DMS79 (cell line): ENCODE measurements around the gene HSFX4.
"Not testable (repeated sequence)": the region's sequence is repeated elsewhere in the genome, so short reads cannot be mapped to it uniquely, and the experiment has no call there.

ENCODE experiments used
- DNase-seq: peaks from one replicate; lab custom pipeline; 2025; lab: John Stamatoyannopoulos, UW

HSFX4 gene, protein sequence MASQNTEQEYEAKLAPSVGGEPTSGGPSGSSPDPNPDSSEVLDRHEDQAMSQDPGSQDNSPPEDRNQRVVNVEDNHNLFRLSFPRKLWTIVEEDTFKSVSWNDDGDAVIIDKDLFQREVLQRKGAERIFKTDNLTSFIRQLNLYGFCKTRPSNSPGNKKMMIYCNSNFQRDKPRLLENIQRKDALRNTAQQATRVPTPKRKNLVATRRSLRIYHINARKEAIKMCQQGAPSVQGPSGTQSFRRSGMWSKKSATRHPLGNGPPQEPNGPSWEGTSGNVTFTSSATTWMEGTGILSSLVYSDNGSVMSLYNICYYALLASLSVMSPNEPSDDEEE

DNA sequence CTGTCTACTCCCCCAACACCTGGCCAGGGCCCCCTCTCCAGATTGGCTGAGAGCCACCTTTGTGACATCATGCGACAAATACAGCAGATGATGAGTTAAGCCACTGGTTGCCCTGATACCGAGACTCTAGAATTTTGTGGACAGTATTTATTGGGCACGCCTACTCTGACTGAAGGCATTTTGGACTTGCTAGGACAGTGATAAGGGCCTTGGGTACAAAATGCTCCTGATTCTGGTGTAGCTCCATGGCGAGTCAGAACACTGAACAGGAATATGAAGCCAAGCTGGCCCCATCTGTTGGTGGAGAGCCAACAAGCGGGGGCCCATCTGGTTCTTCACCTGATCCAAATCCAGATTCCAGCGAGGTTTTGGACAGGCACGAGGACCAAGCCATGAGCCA lies at the start of gene HSFX4:
Gene HSFX4 (plus strand): TSS at position 174 of the 400 bp plus-strand sequence. CDS start 72 bp downstream, at position 246.
- not testable (repeated sequence) for DNase-seq

DNA sequence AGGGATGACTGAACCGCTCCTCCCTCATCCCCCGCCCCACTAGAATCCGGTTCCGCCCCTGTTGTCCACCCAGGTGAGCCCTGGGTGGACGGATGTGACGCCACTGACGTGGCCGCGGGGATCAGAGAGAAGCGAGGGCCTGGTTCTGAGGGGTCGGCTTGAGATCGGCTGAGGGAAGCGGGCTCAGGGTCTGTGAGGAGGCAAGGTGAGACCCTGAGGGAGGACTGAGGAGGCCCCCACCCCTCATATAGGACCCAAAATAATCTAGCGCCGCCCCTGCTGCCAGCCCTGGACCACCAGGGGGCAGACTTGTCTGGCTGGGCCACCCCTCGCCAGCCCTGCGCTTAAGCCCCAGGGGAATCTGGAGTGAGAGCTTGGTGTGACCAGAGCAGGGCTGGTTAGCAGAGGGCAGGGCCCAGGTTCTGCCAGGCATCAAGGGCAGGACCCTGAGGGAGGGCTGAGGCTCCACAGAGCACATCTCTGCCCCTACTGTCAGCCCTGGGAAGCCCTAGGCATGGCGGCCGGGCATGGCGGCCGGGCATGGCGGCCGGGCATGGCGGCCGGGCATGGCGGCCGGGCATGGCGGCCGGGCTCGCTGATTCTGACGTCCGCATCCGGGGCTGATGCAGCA lies 48.2 kb upstream of the HSFX4 start, which contains the start of gene MAGEA8:
Gene MAGEA8 (plus strand): TSS at position 103 of the 631 bp plus-strand sequence. CDS start 3,090 bp downstream, outside the sequence.
- no peak for DNase-seq

DNA sequence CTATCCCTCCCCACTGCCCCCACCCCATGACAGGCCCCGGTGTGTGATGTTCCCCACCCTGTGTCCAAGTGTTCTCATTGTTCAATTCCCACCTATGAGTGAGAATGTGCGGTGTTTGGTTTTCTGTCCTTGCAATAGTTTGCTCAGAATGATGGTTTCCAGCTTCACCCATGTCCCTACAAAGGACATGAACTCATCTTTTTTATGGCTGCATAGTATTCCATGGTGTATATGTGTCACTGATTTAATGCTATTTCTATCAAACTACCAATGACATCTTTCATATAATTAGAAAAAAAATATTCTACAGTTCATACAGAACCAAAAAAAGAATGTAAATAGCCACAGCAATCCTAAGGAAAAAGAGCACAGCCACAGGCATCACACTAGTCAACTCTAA lies 38.5 kb upstream of the HSFX4 start:
- DNase-seq: not testable (repeated sequence)

DNA sequence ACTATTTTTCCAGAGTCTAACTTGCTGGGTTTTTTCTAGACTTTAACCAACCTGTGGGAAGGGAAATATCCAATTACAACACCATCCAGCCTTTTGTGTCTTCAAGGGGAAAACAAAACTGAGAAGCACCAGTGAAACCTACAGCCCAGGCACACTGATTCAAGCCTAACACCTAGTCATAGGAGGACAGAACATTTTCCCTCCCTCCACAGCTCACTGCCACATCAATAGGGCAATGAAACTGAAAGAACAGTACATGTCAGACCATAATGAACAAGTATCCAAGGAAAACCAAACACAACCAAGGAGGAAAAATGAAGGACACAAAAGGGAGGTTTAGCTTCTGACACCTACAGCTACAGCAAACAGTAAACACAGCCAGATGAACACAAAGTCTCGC lies 30.8 kb upstream of the HSFX4 start:
- DNase-seq: no peak

DNA sequence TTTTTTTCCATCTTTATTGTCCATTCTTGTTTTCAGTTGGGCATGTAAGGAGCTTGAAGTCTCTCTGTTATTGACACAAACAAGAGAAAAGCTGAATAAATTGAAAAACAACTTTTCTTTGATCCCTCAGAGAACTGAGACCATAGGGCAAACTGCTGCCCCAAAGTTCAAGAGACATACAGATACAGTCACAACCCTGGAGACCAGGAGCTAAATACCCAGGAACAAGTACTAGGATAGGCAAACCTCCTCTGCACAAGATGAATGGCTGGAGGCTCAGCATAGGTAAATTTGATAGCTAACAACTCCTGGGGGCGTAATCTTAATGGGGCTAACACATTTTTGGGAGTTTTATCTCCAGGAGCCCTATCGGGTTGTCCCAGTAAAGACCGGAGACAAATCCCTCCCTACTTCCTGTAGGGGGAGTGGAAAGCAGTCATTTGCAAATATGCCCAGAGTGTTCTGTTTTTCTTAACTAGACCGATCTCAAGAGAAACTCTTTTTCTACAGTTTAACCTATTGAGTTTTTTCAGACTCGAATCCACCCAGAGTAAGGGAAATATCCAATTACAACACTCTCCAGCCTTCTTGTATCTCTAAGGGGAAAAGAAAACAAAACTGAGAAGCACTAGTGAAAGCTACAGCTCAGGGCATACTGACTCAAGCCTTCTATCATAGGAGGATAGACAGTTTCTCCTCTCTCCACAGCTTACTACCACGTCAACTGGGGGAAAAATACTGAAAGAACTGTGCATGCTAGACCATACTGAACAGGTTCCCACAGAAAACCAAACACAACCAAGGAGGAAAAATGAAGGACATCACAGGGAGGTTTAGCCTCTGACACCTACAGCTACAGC lies 25.3 kb upstream of the HSFX4 start:
- no peak for DNase-seq

DNA sequence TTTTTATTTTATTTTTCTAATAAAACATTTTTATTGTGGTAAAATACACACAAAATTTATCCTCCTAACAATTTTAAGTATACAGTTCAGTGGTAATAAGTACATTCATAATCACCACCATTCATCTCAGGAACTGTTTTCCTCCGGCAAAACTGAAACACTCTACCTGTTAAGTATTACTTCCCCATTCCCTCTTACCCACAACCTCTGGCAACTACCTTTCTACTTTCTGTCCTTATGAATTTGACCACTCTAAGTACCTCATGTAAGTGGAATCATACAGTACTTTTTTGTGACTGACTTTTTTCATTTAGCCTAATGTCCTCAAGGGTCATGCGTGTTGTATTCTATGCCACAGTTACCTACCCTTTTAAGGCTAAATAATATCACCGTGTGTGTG lies 21.1 kb upstream of the HSFX4 start:
- DNase-seq: no peak

DNA sequence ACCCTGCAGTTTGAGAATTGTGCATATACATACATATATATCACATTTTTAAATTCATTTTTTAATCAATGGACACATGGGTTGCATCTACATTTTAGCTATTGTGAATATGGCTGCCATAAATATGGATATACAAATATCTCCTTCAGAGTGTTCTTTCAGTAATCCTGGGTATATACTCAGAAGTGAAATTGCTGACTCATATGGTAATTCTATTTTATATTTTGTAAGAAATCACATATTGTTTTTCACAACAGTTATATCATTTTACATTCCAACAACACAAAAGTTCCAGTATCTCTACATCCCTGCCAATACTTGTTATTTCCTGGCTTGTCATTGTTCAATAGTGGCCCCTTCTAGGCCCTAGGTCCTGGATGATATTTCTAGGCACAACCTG lies 20.6 kb upstream of the HSFX4 start:
- no peak for DNase-seq

DNA sequence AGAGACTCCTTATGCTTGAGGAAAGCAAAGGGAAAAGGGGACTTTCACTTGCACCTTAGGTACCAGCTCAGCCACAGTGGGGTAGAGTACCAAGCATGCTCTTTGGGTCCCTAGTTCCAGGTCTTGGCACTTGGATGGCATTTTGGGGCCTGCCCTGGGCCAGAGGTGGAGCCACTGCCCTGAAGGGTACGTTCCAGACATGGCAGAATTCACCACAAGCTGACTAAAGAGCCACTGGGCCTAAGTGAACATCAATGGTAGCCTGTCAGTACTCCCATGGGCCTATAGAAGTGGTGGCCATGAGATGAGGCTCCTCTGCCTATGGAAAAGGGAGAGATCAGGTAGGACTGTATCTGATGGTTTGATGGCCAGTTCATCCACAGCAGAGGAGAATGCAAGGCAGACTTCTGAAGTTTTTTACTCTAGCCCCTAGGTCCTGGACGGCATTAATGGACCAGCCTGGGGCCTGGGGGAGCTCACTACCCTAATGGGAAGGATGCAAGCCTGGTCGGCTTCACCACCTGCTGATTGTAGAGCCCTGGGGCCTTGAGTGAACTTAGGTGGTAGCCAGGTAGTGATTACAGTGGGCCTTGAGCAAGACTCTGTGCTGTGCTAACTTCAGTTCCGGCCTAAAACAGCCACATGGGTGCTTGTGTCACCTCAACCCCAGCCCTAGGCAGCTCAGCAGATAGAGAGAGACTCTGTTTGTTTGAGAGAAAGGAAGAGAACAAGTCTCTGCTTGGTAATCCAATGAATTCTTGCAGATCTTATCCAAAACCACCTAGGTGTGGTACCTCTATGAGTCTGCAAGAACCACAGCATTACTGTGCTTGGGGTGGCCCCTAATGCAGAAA lies 19.8 kb upstream of the HSFX4 start:
- DNase-seq: no peak

DNA sequence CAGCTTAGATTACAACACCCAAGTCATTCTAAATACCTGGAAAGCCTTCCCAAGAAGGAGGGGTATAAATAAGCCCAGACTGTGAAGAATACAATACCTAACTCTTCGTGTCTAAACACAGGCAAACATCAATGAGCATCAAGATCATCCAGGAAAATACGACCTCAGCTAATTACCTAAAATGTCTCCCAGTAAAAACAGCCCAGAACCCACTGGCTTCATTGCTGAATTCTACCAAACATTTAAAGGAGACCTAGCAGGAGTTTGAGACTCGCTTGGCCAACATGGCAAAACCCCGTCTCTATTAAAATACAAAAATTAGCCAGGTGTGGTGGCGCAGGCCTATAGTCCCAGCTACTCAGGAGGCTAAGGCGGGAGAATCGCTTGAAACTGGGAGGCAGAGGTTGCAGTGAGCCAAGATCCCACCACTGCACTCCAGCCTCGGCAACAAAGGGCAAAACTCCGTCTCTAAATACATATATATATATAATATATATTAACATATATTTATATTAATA lies 19.1 kb upstream of the HSFX4 start:
- no peak for DNase-seq

DNA sequence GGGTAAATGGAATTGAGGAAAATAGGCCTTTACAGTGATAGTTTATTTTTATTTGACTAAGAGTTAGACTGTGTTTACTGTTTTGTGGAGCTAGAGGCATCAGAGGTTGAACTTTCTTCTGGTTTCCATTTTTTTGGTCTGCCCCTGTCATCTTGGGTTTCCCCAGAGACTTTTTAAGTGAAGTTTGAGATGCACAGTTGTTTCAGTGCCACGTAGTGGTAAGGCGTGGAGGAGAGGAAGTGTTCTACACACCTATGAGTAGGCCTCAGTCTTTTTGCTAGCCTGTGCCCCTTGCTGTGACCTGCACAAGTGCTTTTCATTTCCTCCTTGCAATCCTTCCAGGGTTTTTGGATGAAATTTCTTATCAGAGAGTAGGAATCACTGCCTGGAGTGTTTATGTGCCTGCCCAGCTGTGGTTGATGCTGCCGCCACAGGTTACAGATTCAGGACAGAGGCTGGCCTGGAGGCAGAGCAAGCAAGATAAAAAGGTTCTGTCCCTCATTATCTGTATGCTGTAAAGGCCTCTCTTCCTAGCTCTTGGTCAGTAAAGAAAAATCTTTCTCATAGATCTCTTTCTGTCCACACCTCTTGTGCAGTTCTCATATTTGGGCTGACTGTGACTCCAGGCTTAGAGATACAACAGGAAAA lies 12.5 kb upstream of the HSFX4 start:
- no peak for DNase-seq

DNA sequence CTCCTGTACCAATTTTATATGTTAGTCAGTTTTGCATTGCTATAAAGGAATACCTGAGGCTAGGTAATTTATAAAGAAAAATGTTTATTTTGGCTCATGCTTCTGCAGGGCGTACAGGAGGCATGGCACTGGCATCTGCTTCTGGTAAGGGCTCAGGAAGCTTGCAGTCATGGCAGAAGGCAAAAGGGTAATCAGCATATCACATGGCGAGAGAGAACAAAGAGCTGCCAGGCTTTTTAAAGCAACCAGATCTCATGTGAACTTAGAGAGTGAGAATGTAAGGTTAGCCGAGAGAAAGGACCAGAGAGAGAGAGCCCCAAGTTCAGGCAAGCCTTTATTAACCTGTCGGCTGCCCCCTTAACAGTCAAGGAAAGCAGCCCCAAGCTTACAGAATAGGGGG lies 5.5 kb upstream of the HSFX4 start:
- not testable (repeated sequence) for DNase-seq

DNA sequence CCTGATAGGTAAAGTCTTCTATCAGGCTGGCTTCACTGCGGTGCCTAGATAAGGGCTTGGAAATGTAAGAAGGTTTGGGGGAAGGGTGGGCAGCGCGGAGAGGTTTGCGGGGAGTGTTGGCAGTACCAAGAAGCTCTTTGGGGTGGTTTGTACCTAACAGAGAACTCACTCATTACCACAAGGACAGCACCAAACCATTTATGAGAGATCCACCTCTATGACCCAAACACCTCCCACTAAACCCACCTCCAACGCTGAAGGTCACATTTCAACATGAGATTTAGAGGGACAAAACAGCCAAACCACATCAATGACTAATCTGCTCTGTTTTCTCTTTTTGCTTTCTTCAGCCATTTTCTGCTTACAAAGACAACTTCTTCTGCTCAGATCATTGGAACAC lies 4.9 kb upstream of the HSFX4 start:
- DNase-seq: not testable (repeated sequence)

DNA sequence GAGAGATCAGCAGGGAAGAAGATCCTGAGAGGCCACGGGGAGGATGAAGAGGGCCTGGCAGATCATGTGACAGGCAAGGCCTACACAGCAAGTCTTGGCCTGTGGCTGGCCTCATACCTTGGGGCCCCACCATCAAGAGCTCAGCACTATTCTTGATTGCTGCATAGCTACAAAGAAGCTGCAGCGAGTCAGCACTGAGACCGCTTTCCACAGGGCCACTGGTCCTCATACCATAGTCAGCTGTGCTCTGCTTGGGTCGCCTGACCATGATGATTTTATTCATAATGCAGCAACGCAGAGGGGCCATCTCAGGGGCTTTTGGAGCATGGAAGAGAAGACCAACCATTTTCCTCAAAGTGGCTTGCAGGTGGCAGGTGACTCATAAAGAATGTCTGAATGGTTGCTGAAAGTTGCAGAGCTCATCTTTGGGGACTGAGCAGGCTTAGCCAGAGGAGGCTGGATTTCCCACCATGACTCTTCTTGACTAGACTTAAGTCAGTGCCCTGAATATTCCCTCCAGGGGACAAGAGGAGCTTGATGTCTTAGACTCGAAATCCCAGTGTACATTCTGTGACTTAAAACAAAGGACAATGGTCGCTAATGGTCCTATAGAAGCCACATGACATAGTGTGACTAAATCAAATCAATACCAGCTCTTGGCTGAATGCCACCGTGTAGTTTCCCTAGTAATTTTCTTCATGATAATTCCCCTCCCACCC lies 2.0 kb upstream of the HSFX4 start:
- not testable (repeated sequence) for DNase-seq

DNA sequence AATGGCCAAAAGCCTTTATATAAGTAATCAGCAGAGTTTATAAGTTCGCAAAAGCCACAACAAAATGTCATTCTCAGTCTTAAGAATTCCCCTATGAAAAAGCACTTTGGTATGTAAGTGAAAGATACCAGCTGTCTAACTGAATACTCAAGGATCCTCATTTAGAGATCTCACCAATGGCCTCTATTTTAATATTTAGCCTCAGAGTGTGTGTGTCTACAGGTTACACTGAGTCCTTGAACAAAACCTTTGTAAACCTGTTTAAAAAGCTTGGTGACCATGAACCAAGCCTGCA lies 1.5 kb upstream of the HSFX4 start:
- not testable (repeated sequence) for DNase-seq

DNA sequence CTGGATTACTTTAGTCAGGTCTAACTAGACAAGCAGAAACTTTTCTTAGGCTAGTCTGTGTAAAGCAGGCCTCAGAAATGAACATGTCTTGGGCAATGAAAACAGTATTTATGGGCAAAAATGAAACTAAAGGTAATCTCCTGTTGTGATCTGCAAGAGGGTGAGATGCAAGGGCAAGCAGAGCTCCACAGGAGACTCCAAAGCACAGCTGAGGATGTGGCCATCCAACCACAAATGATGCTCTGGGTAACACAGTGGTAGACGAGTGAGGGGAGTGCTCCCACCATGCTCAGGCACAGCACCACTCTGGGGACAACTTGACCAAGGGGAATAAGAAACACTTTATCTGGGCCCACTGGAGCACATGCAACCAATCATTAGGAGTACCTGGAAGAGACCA lies 738 bp upstream of the HSFX4 start:
- DNase-seq: not testable (repeated sequence)

DNA sequence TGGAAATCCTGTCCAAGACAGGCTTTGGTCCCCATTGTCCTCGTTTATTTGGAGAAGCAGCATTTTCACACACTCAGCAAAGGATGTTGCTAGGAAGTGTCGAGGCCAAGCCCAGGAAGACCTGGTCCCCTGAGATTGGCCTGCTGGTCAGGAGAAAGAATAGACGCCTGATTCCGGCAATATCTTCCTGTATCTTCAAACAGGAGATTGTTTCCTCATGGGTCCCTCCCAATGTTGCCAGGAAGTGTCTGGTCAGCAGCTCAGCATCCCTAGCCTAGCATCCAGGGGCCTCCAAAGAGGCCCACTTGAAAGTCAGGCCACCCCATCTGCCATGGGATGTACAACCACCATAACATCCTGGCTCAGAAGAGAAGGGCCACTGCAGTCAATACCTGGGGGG lies 2.0 kb downstream of the HSFX4 start:
- DNase-seq: not testable (repeated sequence)

DNA sequence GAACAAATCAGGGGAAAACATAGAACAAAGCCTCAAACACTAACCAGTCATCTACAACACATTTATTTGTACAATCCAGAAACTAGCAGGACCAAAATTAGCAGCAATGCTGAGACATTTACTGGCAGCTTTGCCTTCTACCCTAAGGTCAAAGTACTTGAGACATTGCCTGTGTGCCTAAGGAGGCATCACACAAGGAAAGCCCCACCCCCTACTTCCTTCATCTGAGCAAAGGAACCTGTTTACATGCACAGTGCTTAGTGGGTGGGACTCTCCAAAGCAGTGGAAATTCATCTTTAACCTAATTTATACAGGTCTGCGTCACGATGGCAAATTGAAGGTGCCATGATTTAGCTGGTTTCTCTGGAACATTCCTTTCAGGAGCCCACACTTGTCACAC lies 2.8 kb downstream of the HSFX4 start:
- DNase-seq: not testable (repeated sequence)

DNA sequence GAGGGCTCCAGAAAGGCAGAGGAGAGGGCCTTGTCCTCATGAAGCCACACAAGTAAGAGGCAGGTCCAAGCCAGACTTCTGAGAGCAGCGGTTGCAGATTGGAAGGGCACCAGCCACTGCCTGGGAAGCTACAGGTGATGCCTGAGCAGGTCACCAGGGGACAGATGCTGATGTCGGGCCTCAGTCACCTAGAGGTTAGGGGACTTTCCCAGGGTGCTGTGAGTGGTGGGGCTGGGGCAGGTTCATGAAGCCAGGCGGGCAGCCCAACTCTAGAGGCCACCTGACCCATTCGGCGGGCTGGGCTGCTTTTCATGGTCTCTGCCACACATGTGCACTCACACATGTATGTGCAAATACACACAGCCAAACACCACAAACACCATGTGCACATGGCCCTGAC lies 3.6 kb downstream of the HSFX4 start:
- DNase-seq: not testable (repeated sequence)

DNA sequence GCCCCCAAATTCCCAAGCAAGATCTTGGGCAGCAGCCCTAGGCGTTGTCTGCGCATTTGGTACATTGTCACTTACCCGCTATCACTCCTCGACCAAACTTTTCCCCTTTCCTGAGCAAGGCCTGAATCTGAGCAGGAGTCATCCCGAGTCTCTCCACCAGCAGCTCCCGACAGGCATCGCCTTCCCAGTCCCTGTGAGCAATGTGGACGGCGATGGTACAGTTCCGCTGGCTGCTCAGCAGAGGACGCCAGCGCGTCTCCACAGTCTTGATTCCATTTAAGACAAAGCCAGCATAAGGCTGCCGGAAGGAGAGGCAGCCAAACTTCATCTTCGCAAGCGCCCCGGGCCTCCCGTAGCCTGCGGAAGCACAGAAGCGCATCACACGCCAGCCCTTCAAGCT lies 4.2 kb downstream of the HSFX4 start:
- not testable (repeated sequence) for DNase-seq

DNA sequence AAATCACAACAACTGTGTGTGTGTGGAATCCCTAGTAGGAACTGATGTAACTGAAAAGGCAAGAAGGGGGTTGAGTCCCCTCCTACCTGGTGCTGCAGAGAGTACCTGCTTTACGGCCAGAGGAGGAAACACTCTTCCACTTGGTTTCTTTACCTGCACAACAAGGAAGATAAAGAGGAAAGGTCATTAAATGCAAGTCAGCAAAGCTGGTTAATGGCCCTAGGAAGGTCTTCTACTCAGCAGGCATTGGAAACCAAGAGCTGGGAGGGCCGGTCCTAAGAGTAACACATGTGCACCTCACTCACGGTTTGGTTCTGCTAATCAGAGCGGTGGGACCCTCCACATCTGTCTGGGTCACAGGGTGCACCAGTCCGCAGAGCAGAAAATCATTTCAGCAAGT lies 8.0 kb downstream of the HSFX4 start:
- DNase-seq: not testable (repeated sequence)
